Mesangial cell (primary cell): ENCODE measurements around the gene TANC1. TPM values are rescaled to one million over a fixed set of nuclear protein-coding genes. Genes with fewer than 3 reads are reported as not detected.

Experiments used
- total RNA-seq: library from RNA; depleted of rRNA; stranded (reverse); fragments of >200 nt; gene quantifications from 2 replicates; pipeline ENCODE4 v1.2.3, GENCODE V29; 2015

TANC1 gene
- 10.1 and 23.2 TPM in 2 replicates for total RNA-seq

GRCh38 chr2:158968396-158969161 lies at the start of gene TANC1:
Gene TANC1 (plus strand): TSS chr2:158968640. CDS start chr2:159065911, 97,271 bp downstream.

Other genes starting within 250 kb of the TANC1 start
- gene DAPL1, start 173.3 kb upstream of the TANC1 start, total RNA-seq = 5.3 TPM in 1 of 2 replicates, not detected in the other